ENCODE results near the gene PTTG1IP.

The PTTG1IP gene

DNA sequence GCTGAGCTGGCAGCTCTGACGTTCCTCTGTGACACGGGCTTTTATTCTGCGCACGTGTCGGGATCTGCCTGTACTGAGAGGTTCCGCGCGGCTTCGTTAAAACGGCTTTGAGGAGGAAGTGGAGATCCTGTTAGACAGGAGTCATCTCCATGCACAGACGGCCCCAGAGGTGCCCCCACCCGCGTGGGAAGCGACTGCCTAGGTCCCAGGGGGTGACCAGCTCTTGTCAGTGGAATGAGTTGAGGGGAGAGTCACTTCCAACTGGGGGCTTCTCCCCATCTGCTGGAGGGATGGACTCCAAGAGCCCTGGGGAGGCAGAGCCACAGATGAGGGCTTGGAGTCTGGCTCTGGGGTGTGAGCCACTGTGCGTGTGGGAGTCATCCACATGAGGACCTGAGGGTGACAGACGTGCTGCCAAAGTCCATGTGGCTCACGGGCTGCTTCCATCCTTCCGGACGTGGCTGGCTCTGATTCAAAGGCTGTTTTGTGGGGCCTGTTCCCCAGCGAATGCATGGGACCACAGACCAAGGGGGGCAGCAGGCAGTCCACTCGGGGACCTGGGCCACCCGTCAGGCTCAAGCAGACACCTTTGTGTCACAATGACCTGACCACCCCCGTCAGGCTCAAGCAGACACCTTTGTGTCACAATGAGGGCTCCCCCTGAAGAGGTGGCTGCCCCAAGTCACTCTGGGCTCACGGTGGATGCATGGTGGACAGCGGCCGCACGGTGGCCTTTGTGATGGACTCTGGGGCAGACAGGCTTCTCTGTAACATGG, 26.8 kb downstream of the PTTG1IP start:
- Histone ChIP-seq H3K4ac (ENCODE audit: low read length) (no peak overlapping the region), H2AK5ac (ENCODE audit: low read depth, low read length) (peak overlapping the region; percentile 6), H2BK12ac (ENCODE audit: low read length) (no peak overlapping the region), H2BK120ac (ENCODE audit: low read depth, low read length) (no peak overlapping the region), H2BK15ac (ENCODE audit: low read length) (no peak overlapping the region), H3K9ac (ENCODE audit: low read depth, low read length, poor library complexity) (no peak overlapping the region), H3K27me3 (ENCODE audit: control insufficient read depth in 3 of 3, insufficient read depth in 3 of 3, low read depth in 1 of 3, low read length in 3 of 3) (peaks cover 0 to under 1% (median 0%) of the 10 kb centered on the region in 3 experiments), H2BK5ac (ENCODE audit: low read length) (no peak overlapping the region), H4K8ac (ENCODE audit: low read depth, low read length) (no peak overlapping the region), H3K4me1 (ENCODE audit: control insufficient read depth in 2 of 2, insufficient read depth in 1 of 2, low read depth in 1 of 2, low read length in 2 of 2) (peaks cover 0 to 9% of the 10 kb centered on the region in 2 donors), H3K79me1 (ENCODE audit: low read depth, low read length) (no peaks in the 10 kb centered on the region), H4K91ac (ENCODE audit: low read depth, low read length, poor library complexity) (peak overlapping the region; percentile 26), H3K27ac (replicated peaks; ENCODE audit: low read length) (no peak overlapping the region), H3K36me3 (replicated peaks in 1 of 2; ENCODE audit: control insufficient read depth in 2 of 2, insufficient read depth in 2 of 2, low read length in 2 of 2) (peaks cover 22 to 31% of the 10 kb centered on the region in 2 donors), H3K4me3 (ENCODE audit: low read length in 2 of 2) (no peak overlapping the region), H2AFZ (ENCODE audit: low read length) (no peak overlapping the region), H3K23ac (ENCODE audit: low read depth, low read length, poor library complexity) (peak overlapping the region; percentile 75), H3K14ac (ENCODE audit: low read length) (no peak overlapping the region), H3K4me2 (ENCODE audit: insufficient read depth, low read length, poor library complexity, severe bottlenecking) (no peak overlapping the region), H3K18ac (ENCODE audit: low read length) (peak overlapping the region; percentile 86), H3K9me3 (replicated peaks in 1 of 2; ENCODE audit: control insufficient read depth in 2 of 2, insufficient read depth in 1 of 2, low read depth in 1 of 2, low read length in 2 of 2) (no peaks in the 10 kb centered on the region)
- DNase-seq (ENCODE audit: low spot score) = no peak
- no CpG with 5 or more reads among the region's 27 CpGs for WGBS, 2 donors (ENCODE audit: extremely low coverage in 2 of 2, insufficient read length in 2 of 2, insufficient replicate concordance in 1 of 2)

GRCh38 chr21:44846224-44846484, 27.3 kb downstream of the PTTG1IP start:
- Histone ChIP-seq H3K27ac (replicated peaks; ENCODE audit: low read length) (no peak overlapping the region), H2BK15ac (ENCODE audit: low read length) (no peak overlapping the region), H3K23ac (ENCODE audit: low read depth, low read length, poor library complexity) (no peak overlapping the region), H3K18ac (ENCODE audit: low read length) (peak overlapping the region; percentile 52), H3K9me3 (replicated peaks in 1 of 2; ENCODE audit: control insufficient read depth in 2 of 2, insufficient read depth in 1 of 2, low read depth in 1 of 2, low read length in 2 of 2) (no peaks in the 10 kb centered on the region), H3K4me2 (ENCODE audit: insufficient read depth, low read length, poor library complexity, severe bottlenecking) (peak overlapping the region; percentile 61), H2BK5ac (ENCODE audit: low read length) (no peak overlapping the region), H4K91ac (ENCODE audit: low read depth, low read length, poor library complexity) (no peak overlapping the region), H3K79me1 (ENCODE audit: low read depth, low read length) (no peaks in the 10 kb centered on the region), H3K36me3 (replicated peaks in 1 of 2; ENCODE audit: control insufficient read depth in 2 of 2, insufficient read depth in 2 of 2, low read length in 2 of 2) (peaks cover 20 to 25% of the 10 kb centered on the region in 2 donors), H2AFZ (ENCODE audit: low read length) (no peak overlapping the region), H4K8ac (ENCODE audit: low read depth, low read length) (no peak overlapping the region), H3K27me3 (ENCODE audit: control insufficient read depth in 3 of 3, insufficient read depth in 3 of 3, low read depth in 1 of 3, low read length in 3 of 3) (peaks cover 0 to 5% (median 0%) of the 10 kb centered on the region in 3 experiments), H3K4me1 (ENCODE audit: control insufficient read depth in 2 of 2, insufficient read depth in 1 of 2, low read depth in 1 of 2, low read length in 2 of 2) (peaks cover 0 to 9% of the 10 kb centered on the region in 2 donors), H3K9ac (ENCODE audit: low read depth, low read length, poor library complexity) (no peak overlapping the region), H2BK120ac (ENCODE audit: low read depth, low read length) (no peak overlapping the region), H3K14ac (ENCODE audit: low read length) (no peak overlapping the region), H2BK12ac (ENCODE audit: low read length) (no peak overlapping the region), H2AK5ac (ENCODE audit: low read depth, low read length) (no peak overlapping the region), H3K4ac (ENCODE audit: low read length) (no peak overlapping the region), H3K4me3 (ENCODE audit: low read length in 2 of 2) (no peak overlapping the region)
- no CpG with 5 or more reads among the region's 1 CpG for WGBS, 2 donors (ENCODE audit: extremely low coverage in 2 of 2, insufficient read length in 2 of 2, insufficient replicate concordance in 1 of 2)
- DNase-seq (ENCODE audit: low spot score) = no peak

DNA sequence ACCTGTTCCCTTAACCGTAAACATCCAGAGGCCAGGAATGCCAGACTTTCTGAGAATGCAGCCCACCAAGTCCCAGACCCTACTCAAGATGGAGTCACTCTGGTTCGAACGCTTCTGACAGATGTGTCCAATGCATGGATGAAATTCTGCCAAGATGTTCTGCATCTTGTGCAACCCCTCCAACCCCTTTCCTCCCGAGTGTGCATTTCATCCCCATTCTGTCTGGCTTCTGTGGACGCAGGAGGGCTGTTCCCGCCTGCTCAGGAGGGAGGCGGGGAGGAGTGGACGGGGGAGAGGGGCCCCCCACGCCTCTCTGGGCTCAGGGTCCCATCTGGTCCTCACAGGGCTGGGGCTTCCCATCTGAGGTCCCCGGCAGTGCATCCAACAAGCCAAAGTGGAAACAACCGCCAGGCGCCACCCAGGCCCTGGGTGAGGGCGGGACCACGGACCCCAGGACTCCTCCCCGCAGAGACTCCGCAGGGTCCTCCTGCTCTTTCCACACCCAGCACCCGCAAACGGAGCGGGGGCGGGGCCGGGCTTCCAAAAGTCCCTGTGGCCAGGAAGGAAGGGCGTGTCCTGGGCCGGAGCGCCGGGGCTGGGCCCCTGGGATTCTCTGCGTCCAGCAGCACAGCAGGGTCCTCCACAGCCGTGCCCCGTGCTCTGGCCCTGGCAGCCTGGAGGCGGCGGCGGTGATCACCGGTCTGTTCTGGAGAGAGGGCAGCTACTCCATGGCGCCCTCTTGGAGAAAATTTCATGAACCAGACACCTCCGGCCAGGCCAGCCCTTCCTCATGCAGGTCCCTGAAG, 27.9 kb downstream of the PTTG1IP start:
- Histone ChIP-seq H3K9me3 (replicated peaks in 1 of 2; ENCODE audit: control insufficient read depth in 2 of 2, insufficient read depth in 1 of 2, low read depth in 1 of 2, low read length in 2 of 2) (no peaks in the 10 kb centered on the region), H3K4me1 (ENCODE audit: control insufficient read depth in 2 of 2, insufficient read depth in 1 of 2, low read depth in 1 of 2, low read length in 2 of 2) (peaks cover 0 to 9% of the 10 kb centered on the region in 2 donors), H2BK120ac (ENCODE audit: low read depth, low read length) (no peak overlapping the region), H2BK15ac (ENCODE audit: low read length) (peak overlapping the region; percentile 6), H3K36me3 (replicated peaks in 1 of 2; ENCODE audit: control insufficient read depth in 2 of 2, insufficient read depth in 2 of 2, low read length in 2 of 2) (peaks cover 17 to 20% of the 10 kb centered on the region in 2 donors), H3K4me2 (ENCODE audit: insufficient read depth, low read length, poor library complexity, severe bottlenecking) (peak overlapping the region; percentile 61), H3K27ac (replicated peaks; ENCODE audit: low read length) (no peak overlapping the region), H2AK5ac (ENCODE audit: low read depth, low read length) (peak overlapping the region; percentile 60), H2BK5ac (ENCODE audit: low read length) (no peak overlapping the region), H2BK12ac (ENCODE audit: low read length) (no peak overlapping the region), H3K79me1 (ENCODE audit: low read depth, low read length) (no peaks in the 10 kb centered on the region), H3K4ac (ENCODE audit: low read length) (no peak overlapping the region), H2AFZ (ENCODE audit: low read length) (no peak overlapping the region), H3K14ac (ENCODE audit: low read length) (no peak overlapping the region), H4K8ac (ENCODE audit: low read depth, low read length) (no peak overlapping the region), H4K91ac (ENCODE audit: low read depth, low read length, poor library complexity) (no peak overlapping the region), H3K23ac (ENCODE audit: low read depth, low read length, poor library complexity) (peak overlapping the region; percentile 75), H3K9ac (ENCODE audit: low read depth, low read length, poor library complexity) (peak overlapping the region; percentile 5), H3K4me3 (ENCODE audit: low read length in 2 of 2) (peak overlapping the region in 1 of 2 donors; percentile 65), H3K27me3 (ENCODE audit: control insufficient read depth in 3 of 3, insufficient read depth in 3 of 3, low read depth in 1 of 3, low read length in 3 of 3) (peaks cover 0 to 6% (median 0%) of the 10 kb centered on the region in 3 experiments), H3K18ac (ENCODE audit: low read length) (peak overlapping the region; percentile 90)
- peak; percentile 55 for DNase-seq (ENCODE audit: low spot score)
- WGBS, 2 donors (ENCODE audit: extremely low coverage in 2 of 2, insufficient read length in 2 of 2, insufficient replicate concordance in 1 of 2) = no CpG with 5 or more reads among the region's 34 CpGs

- H4K91ac ChIP-seq (ENCODE audit: low read depth, low read length, poor library complexity) = no peak overlapping the region
Observed at GRCh38 chr21:44844256-44844655, 29.2 kb downstream of the PTTG1IP start.

More at GRCh38 chr21:44844256-44844655, 29.2 kb downstream of the PTTG1IP start:
- no peak overlapping the region for H3K4me3 ChIP-seq (ENCODE audit: low read length in 2 of 2)
- H3K4me2 ChIP-seq (ENCODE audit: insufficient read depth, low read length, poor library complexity, severe bottlenecking) = no peak overlapping the region
- H3K27ac ChIP-seq (replicated peaks; ENCODE audit: low read length) = no peak overlapping the region
- peak overlapping the region; percentile 32 for H2BK5ac ChIP-seq (ENCODE audit: low read length)
- peak overlapping the region; percentile 66 for H2AFZ ChIP-seq (ENCODE audit: low read length)
- H3K4me1 ChIP-seq (ENCODE audit: control insufficient read depth in 2 of 2, insufficient read depth in 1 of 2, low read depth in 1 of 2, low read length in 2 of 2) = peaks cover 0 to 9% of the 10 kb centered on the region in 2 donors
- no peaks in the 10 kb centered on the region for H3K79me1 ChIP-seq (ENCODE audit: low read depth, low read length)
- H2BK15ac ChIP-seq (ENCODE audit: low read length) = no peak overlapping the region
- DNase-seq (ENCODE audit: low spot score) = no peak
- H4K8ac ChIP-seq (ENCODE audit: low read depth, low read length) = no peak overlapping the region
- peak overlapping the region; percentile 60 for H2BK12ac ChIP-seq (ENCODE audit: low read length)
- H2BK120ac ChIP-seq (ENCODE audit: low read depth, low read length) = no peak overlapping the region
- no peak overlapping the region for H3K14ac ChIP-seq (ENCODE audit: low read length)
- H3K27me3 ChIP-seq (ENCODE audit: control insufficient read depth in 3 of 3, insufficient read depth in 3 of 3, low read depth in 1 of 3, low read length in 3 of 3) = peaks cover 0 to 6% (median 0%) of the 10 kb centered on the region in 3 experiments
- H3K18ac ChIP-seq (ENCODE audit: low read length) = peak overlapping the region; percentile 86
- no peak overlapping the region for H3K9ac ChIP-seq (ENCODE audit: low read depth, low read length, poor library complexity)
- no peaks in the 10 kb centered on the region for H3K9me3 ChIP-seq (replicated peaks in 1 of 2; ENCODE audit: control insufficient read depth in 2 of 2, insufficient read depth in 1 of 2, low read depth in 1 of 2, low read length in 2 of 2)
- H3K36me3 ChIP-seq (replicated peaks in 1 of 2; ENCODE audit: control insufficient read depth in 2 of 2, insufficient read depth in 2 of 2, low read length in 2 of 2) = peaks cover 5 to 6% of the 10 kb centered on the region in 2 donors
- no CpG with 5 or more reads among the region's 16 CpGs for WGBS, 2 donors (ENCODE audit: extremely low coverage in 2 of 2, insufficient read length in 2 of 2, insufficient replicate concordance in 1 of 2)
- H2AK5ac ChIP-seq (ENCODE audit: low read depth, low read length) = peak overlapping the region; percentile 19
- no peak overlapping the region for H3K23ac ChIP-seq (ENCODE audit: low read depth, low read length, poor library complexity)
- no peak overlapping the region for H3K4ac ChIP-seq (ENCODE audit: low read length)

Data from neuronal stem cell (in vitro differentiated cells).